SK-N-SH (cell line): ENCODE measurements around the gene CRMP1. TPM values are rescaled to one million over a fixed set of nuclear protein-coding genes. Genes with fewer than 3 reads are reported as not detected.
"Not testable (repeated sequence)": the region's sequence is repeated elsewhere in the genome, so short reads cannot be mapped to it uniquely, and the experiment has no call there.

Experiments used
- CTCF ChIA-PET: fragments of 300-600, 350-600 bp; formaldehyde crosslinking; extraction: SDS; loops from one replicate; lab custom pipeline; 2021; lab: Yijun Ruan, JAX
- POLR2A ChIA-PET: fragments of 350-600 bp; sonication (Branson Sonifier 250); formaldehyde crosslinking; extraction: SDS; loops from one replicate; lab custom pipeline; 2020; ENCODE audit warnings: antibody characterized with exemption, inconsistent platforms; lab: Yijun Ruan, JAX
- DNase-seq: peaks from one replicate; pipeline ENCODE4 v3.0.0; 2012
- H2AFZ ChIP-seq: fragments of 200-600 bp; sonication (generic); 2 replicates; pipeline ENCODE4 v1.8.1; 2016; ENCODE audit warnings: antibody characterized with exemption, mild to moderate bottlenecking, low read depth
- H3F3A ChIP-seq: fragments of 200-600 bp; sonication (generic); replicated peaks from 2 replicates; pipeline ENCODE3; 2016; ENCODE audit warnings: antibody characterized with exemption, mild to moderate bottlenecking; ENCODE audit not compliant: insufficient read depth
- H3K27ac ChIP-seq, 2 experiments: fragments of 200-500 bp in 1 of 2; fragments of 200-600 bp in 1 of 2; sonication (Bioruptor generic) in 1 of 2; sonication (generic), shearing (Covaris generic) in 1 of 2; 2 replicates each; pipeline versions ENCODE4 v1.5.1 to v1.6.1; 2014 to 2016; ENCODE audit warnings: low read depth in 2 of 2, inconsistent platforms in 1 of 2, low read length in 1 of 2, mild to moderate bottlenecking in 1 of 2, mixed read lengths in 1 of 2
- H3K27me3 ChIP-seq: fragments of 200-600 bp; sonication (generic), shearing (Covaris generic); 2 replicates; pipeline ENCODE4 v1.6.1; 2016; ENCODE audit warnings: mixed run types; ENCODE audit not compliant: insufficient read depth
- H3K36me3 ChIP-seq, 2 experiments: fragments of 200-500 bp in 1 of 2; fragments of 200-600 bp in 1 of 2; sonication (Bioruptor generic) in 1 of 2; sonication (generic) in 1 of 2; replicated peaks in 1 of 2; 2 replicates each; pipeline versions ENCODE3 to v1.5.1; 2014 to 2016; ENCODE audit warnings: low read length in 1 of 2, mild to moderate bottlenecking in 1 of 2; ENCODE audit not compliant: insufficient read depth in 2 of 2, control insufficient read depth in 1 of 2
- H3K4me1 ChIP-seq, 2 experiments: fragments of 200-500 bp in 1 of 2; fragments of 200-600 bp in 1 of 2; sonication (Bioruptor generic) in 1 of 2; sonication (generic), shearing (Covaris generic) in 1 of 2; 2 replicates each; pipeline versions ENCODE4 v1.5.1 to v1.6.1; 2014 to 2016; ENCODE audit warnings: low read depth in 1 of 2, low read length in 1 of 2, mixed run types in 1 of 2; ENCODE audit not compliant: insufficient read depth in 2 of 2, control insufficient read depth in 1 of 2
- H3K4me2 ChIP-seq: fragments of 200-600 bp; sonication (generic), shearing (Covaris generic); 2 replicates; pipeline ENCODE4 v1.6.1; 2017; ENCODE audit warnings: mixed run types
- H3K4me3 ChIP-seq, 2 experiments: fragments of 200-500 bp in 1 of 2; fragments of 200-600 bp in 1 of 2; sonication (Bioruptor generic) in 1 of 2; sonication (generic), shearing (Covaris generic) in 1 of 2; 2 replicates each; pipeline versions ENCODE4 v1.5.1 to v1.8.1; 2014 to 2016; ENCODE audit warnings: low read depth in 2 of 2, inconsistent platforms in 1 of 2, low read length in 1 of 2, mild to moderate bottlenecking in 1 of 2, mixed read lengths in 1 of 2, moderate library complexity in 1 of 2
- H3K79me2 ChIP-seq: fragments of 200-600 bp; sonication (generic); 2 replicates; pipeline ENCODE4 v1.8.1; 2017; ENCODE audit warnings: mild to moderate bottlenecking; ENCODE audit not compliant: insufficient read depth
- H3K9ac ChIP-seq: fragments of 200-600 bp; sonication (generic); 2 replicates; pipeline ENCODE4 v1.6.1; 2017; ENCODE audit warnings: mixed run types
- H3K9me2 ChIP-seq: fragments of 200-600 bp; sonication (generic); 2 replicates; pipeline ENCODE4 v1.6.1; 2017; ENCODE audit warnings: mixed run types
- H3K9me3 ChIP-seq: fragments of 200-600 bp; sonication (generic); 2 replicates; pipeline ENCODE4 v1.6.1; 2017; ENCODE audit warnings: mixed run types, mild to moderate bottlenecking, moderate library complexity
- H4K20me1 ChIP-seq: fragments of 200-600 bp; sonication (generic); 2 replicates; pipeline ENCODE4 v1.6.1; 2017; ENCODE audit warnings: mild to moderate bottlenecking, mixed run types; ENCODE audit not compliant: insufficient read depth
- EP300 ChIP-seq, 2 experiments: IDR thresholded peaks; 2 replicates each; pipeline versions ENCODE4 v1.4.0 to v1.6.1; 2012; ENCODE audit warnings: borderline replicate concordance in 1 of 2, low read depth in 1 of 2, low read length in 1 of 2
- FOSL2 ChIP-seq: IDR thresholded peaks from 2 replicates; pipeline ENCODE4 v1.4.0; 2012; ENCODE audit warnings: low read depth, mild to moderate bottlenecking, moderate library complexity, borderline replicate concordance
- FOXJ3 ChIP-seq: sonication (generic); formaldehyde crosslinking; IDR thresholded peaks from 2 replicates; pipeline ENCODE4 v1.5.1; 2020; ENCODE audit warnings: mild to moderate bottlenecking, missing genetic modification reagents
- FOXM1 ChIP-seq: IDR thresholded peaks from 2 replicates; pipeline ENCODE4 v1.4.0; 2012; ENCODE audit warnings: low read depth, mild to moderate bottlenecking
- MEF2A ChIP-seq: IDR thresholded peaks from 2 replicates; pipeline ENCODE4 v1.4.0; 2012; ENCODE audit warnings: low read depth, borderline replicate concordance
- NRF1 ChIP-seq: IDR thresholded peaks from 2 replicates; pipeline ENCODE4 v1.6.1; 2012; ENCODE audit warnings: low read depth, mild to moderate bottlenecking, low read length
- POLR2AphosphoS5 ChIP-seq: IDR thresholded peaks from 2 replicates; pipeline ENCODE4 v1.6.1; 2012; ENCODE audit warnings: low read depth, low read length
- SIN3A ChIP-seq: IDR thresholded peaks from 2 replicates; pipeline ENCODE4 v1.6.1; 2012; ENCODE audit warnings: low read depth, mild to moderate bottlenecking, low read length, moderate library complexity, borderline replicate concordance
- TCF12 ChIP-seq: IDR thresholded peaks from 2 replicates; pipeline ENCODE4 v1.4.0; 2012
- WGBS: methylation state at CpG from one replicate; pipeline ENCODE4 v1.1.6; 2017; ENCODE audit warnings: low lambda C conversion rate; 5-methylcytosine and 5-hydroxymethylcytosine counted together
- polyA plus RNA-seq, 3 experiments: library from polyadenylated mRNA; depleted of rRNA; stranded (reverse); fragments of >200 nt; gene quantifications; 2 replicates each; pipeline ENCODE4 v1.2.3, GENCODE V29; 2012
- TF ChIP-seq, protein P1 (sequence below): IDR thresholded peaks from 2 replicates; pipeline ENCODE4 v1.6.1; 2012; ENCODE audit warnings: mild to moderate bottlenecking, low read depth, low read length, moderate library complexity

Gene CRMP1
- polyA plus RNA-seq, 1 of the 3 experiments (the other 2 are of a cell fraction): 3.4 TPM

DNA sequence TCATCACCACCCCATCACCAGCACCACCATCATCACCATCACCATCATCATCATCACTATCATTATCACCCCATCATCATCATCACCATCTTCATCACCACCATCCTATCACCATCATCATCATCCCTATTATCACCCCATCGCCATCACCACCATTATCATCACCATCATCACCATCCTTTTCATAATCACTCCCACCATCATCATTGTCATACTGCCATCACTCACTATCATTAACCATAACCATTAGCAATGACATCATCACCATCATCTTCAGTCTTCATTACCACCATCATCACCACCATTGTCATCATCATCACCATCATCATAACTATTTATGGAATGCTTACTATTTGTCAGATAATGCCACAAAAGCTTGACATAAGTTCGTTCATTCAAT is 35.7 kb downstream of the CRMP1 start:
- POLR2A ChIA-PET: no interaction called here

DNA sequence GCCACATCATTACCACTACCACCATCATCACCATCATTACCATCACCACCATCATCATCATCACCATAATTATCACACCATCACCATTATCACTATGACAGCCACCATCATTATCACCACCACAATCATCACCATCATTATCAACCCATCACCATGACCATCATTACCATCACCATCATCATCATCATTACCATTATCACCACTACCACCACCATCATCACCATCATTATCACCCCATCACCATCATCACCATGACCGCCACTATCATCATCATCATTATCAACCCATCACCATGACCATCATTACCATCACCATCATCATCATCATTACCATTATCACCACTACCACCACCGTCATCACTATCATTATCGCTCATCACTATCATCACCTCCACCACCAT is 36.5 kb downstream of the CRMP1 start:
- 78% methylated on average over 3 of the region's 3 CpGs for WGBS
- H4K20me1 ChIP-seq, H3K79me2 ChIP-seq: not testable (repeated sequence)

More for the DNA sequence above, 35.7 kb downstream of the CRMP1 start:
- no peak for DNase-seq
- no peak overlapping the region for H3K9ac ChIP-seq
- 21% methylated on average over 2 of the region's 2 CpGs for WGBS
- H3K27me3 ChIP-seq: no peaks in the 10 kb centered on the region
- no peak overlapping the region for H3K4me2 ChIP-seq
- TF ChIP-seq, protein P1, sequence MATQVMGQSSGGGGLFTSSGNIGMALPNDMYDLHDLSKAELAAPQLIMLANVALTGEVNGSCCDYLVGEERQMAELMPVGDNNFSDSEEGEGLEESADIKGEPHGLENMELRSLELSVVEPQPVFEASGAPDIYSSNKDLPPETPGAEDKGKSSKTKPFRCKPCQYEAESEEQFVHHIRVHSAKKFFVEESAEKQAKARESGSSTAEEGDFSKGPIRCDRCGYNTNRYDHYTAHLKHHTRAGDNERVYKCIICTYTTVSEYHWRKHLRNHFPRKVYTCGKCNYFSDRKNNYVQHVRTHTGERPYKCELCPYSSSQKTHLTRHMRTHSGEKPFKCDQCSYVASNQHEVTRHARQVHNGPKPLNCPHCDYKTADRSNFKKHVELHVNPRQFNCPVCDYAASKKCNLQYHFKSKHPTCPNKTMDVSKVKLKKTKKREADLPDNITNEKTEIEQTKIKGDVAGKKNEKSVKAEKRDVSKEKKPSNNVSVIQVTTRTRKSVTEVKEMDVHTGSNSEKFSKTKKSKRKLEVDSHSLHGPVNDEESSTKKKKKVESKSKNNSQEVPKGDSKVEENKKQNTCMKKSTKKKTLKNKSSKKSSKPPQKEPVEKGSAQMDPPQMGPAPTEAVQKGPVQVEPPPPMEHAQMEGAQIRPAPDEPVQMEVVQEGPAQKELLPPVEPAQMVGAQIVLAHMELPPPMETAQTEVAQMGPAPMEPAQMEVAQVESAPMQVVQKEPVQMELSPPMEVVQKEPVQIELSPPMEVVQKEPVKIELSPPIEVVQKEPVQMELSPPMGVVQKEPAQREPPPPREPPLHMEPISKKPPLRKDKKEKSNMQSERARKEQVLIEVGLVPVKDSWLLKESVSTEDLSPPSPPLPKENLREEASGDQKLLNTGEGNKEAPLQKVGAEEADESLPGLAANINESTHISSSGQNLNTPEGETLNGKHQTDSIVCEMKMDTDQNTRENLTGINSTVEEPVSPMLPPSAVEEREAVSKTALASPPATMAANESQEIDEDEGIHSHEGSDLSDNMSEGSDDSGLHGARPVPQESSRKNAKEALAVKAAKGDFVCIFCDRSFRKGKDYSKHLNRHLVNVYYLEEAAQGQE: no peak
- TF ChIP-seq POLR2AphosphoS5 (no peak), EP300 (IDR thresholded peaks at IDR 0.05; ENCODE audit: borderline replicate concordance in 1 of 2, low read depth in 1 of 2, low read length in 1 of 2) (no peak), MEF2A (no peak), FOXJ3 (CRISPR knock-in tag) (no peak)
- no peaks in the 10 kb centered on the region for H3K79me2 ChIP-seq
- no peaks in the 10 kb centered on the region for H3K9me3 ChIP-seq
- no peaks in the 10 kb centered on the region for H3K36me3 ChIP-seq
- H4K20me1 ChIP-seq: no peaks in the 10 kb centered on the region
- H3K4me1 ChIP-seq: no peaks in the 10 kb centered on the region
- H3K4me3 ChIP-seq: no peak overlapping the region
- no peak overlapping the region for H3K27ac ChIP-seq
- CTCF ChIA-PET: no interaction called here
- H3F3A ChIP-seq: no peaks in the 10 kb centered on the region
- no peaks in the 10 kb centered on the region for H3K9me2 ChIP-seq
- no peak overlapping the region for H2AFZ ChIP-seq

DNA sequence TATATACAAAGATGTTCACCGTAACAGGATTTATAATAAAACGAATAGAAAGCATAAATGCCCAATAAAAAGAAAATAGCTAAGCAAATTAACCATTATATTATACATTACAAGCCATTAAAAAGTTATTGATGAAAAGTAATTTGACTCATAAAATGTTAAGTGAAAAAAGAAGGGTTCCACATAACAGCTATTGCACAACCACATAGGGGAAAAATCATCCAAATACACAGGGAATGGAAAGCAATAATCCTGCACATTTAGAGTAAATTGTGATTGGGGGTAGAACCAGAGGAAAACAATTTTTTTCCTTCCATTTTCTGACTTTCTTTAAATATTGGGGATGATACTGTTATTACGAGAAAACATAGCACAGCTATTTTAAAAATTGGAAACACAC is 38.0 kb downstream of the CRMP1 start:
- whole genome bisulfite sequencing: 34% methylated on average over 3 of the region's 3 CpGs
- ChIA-PET POLR2A (no interaction called here), CTCF (interaction anchor here (1.3 kb wide), 1 partner anchor 143 kb away, joined by 3 read pairs; no protein-coding TSS in a partner anchor)
- Histone ChIP-seq H3K36me3 (no peaks in the 10 kb centered on the region), H3K4me2 (no peak overlapping the region), H3K27me3 (no peaks in the 10 kb centered on the region), H3K27ac (no peak overlapping the region), H3K9ac (no peak overlapping the region), H3K79me2 (no peaks in the 10 kb centered on the region), H4K20me1 (no peaks in the 10 kb centered on the region), H3K9me2 (no peaks in the 10 kb centered on the region), H3K4me3 (no peak overlapping the region), H3F3A (no peaks in the 10 kb centered on the region), H2AFZ (no peak overlapping the region), H3K9me3 (no peaks in the 10 kb centered on the region), H3K4me1 (no peaks in the 10 kb centered on the region)
- DNase-seq: no peak
- TF ChIP-seq FOXM1 (no peak), FOSL2 (no peak), TCF12 (no peak), NRF1 (no peak), SIN3A (no peak), MEF2A (no peak)

More for the DNA sequence above, 36.5 kb downstream of the CRMP1 start:
- H3K27me3 ChIP-seq, H3K4me2 ChIP-seq, H3K27ac ChIP-seq, H3K9me2 ChIP-seq, POLR2A ChIA-PET, H3K4me3 ChIP-seq, H3K36me3 ChIP-seq, H3K9me3 ChIP-seq, H2AFZ ChIP-seq, H3K4me1 ChIP-seq, H3F3A ChIP-seq, DNase-seq, CTCF ChIA-PET, H3K9ac ChIP-seq: not testable (repeated sequence)
